ENCODE data around the gene SDC4. TPM values are rescaled to one million over a fixed set of nuclear protein-coding genes. Genes with fewer than 3 reads are reported as not detected.

Gene SDC4
- total RNA-seq, 5 donors from 2014 or later (not counting 1 experiment from before 2014, with no cell fraction given): 0.68 to 4.4 (median 3.5) TPM

GRCh38 chr20:45306431-45306982 is 41.7 kb downstream of the SDC4 start, which contains the start of gene RBPJL:
RBPJL (plus strand) TSS chr20:45306840; CDS start chr20:45306923, 83 bp downstream.
- H3K4me1 Mint-ChIP-seq: peaks cover 5 to 11% (median 9%) of the 10 kb centered on the region in 3 donors
- Histone ChIP-seq H3K4me3 (ENCODE audit: control insufficient read depth in 1 of 2, extremely low read depth in 1 of 2, low read length in 1 of 2) (no peak within 1 kb of the TSS), H3K27me3 (replicated peaks in 1 of 2; ENCODE audit: control insufficient read depth in 2 of 2, extremely low read depth in 1 of 2, insufficient read depth in 2 of 2, low read length in 1 of 2) (peaks cover 2 to 68% of the 10 kb centered on the region in 2 experiments), H3K27ac (ENCODE audit: low read length) (no peak within 1 kb of the TSS), H3K9me3 (no peaks in the 10 kb centered on the region), H3K36me3 (ENCODE audit: control insufficient read depth in 2 of 2, extremely low read depth in 1 of 2, insufficient read depth in 1 of 2, low read length in 1 of 2) (no peaks in the 10 kb centered on the region), H3K4me1 (ENCODE audit: control insufficient read depth in 1 of 2, extremely low read depth in 1 of 2, insufficient read depth in 2 of 2, low read length in 2 of 2) (peaks cover 0 to 7% of the 10 kb centered on the region in 2 experiments)
- no peak within 1 kb of the TSS for H3K27ac Mint-ChIP-seq
- POLR2A ChIA-PET: no interaction called here
- no peaks in the 10 kb centered on the region for H3K36me3 Mint-ChIP-seq
- no peak within 1 kb of the TSS for H3K4me3 Mint-ChIP-seq
- peaks cover 46 to 73% of the 10 kb centered on the region in 2 donors for H3K27me3 Mint-ChIP-seq
- 21% methylated on average over 39 of the region's 41 CpGs for WGBS (ENCODE audit: insufficient coverage)
- CTCF ChIA-PET: no interaction called here
- no peaks in the 10 kb centered on the region for H3K9me3 Mint-ChIP-seq
- ATAC-seq (replicated peaks in 1 of 4): peak in 1 of 4 experiments; percentile 52
- peak in 22 of 35 experiments; percentile 8 to 60 (median 24) for DNase-seq

- Histone ChIP-seq H3K4me3 (ENCODE audit: control insufficient read depth in 1 of 2, extremely low read depth in 1 of 2, low read length in 1 of 2) (no peak overlapping the region), H3K27ac (ENCODE audit: low read length) (no peak overlapping the region), H3K27me3 (replicated peaks in 1 of 2; ENCODE audit: control insufficient read depth in 2 of 2, extremely low read depth in 1 of 2, insufficient read depth in 2 of 2, low read length in 1 of 2) (peaks cover 2 to 63% of the 10 kb centered on the region in 2 experiments), H3K4me1 (ENCODE audit: control insufficient read depth in 1 of 2, extremely low read depth in 1 of 2, insufficient read depth in 2 of 2, low read length in 2 of 2) (peaks cover 0 to 4% of the 10 kb centered on the region in 2 experiments), H3K9me3 (no peaks in the 10 kb centered on the region), H3K36me3 (ENCODE audit: control insufficient read depth in 2 of 2, extremely low read depth in 1 of 2, insufficient read depth in 1 of 2, low read length in 1 of 2) (no peaks in the 10 kb centered on the region)
- Mint-ChIP-seq H3K4me1 (peaks cover 0 to 6% (median 0%) of the 10 kb centered on the region in 3 donors), H3K36me3 (no peaks in the 10 kb centered on the region), H3K9me3 (no peaks in the 10 kb centered on the region), H3K27me3 (peaks cover 35 to 62% of the 10 kb centered on the region in 2 donors), H3K27ac (no peak overlapping the region), H3K4me3 (no peak overlapping the region)
- DNase-seq (no peak), ATAC-seq (replicated peaks in 1 of 4) (no peak)
- ChIA-PET POLR2A (interaction anchor here in 1 of 2 donors (0.6 kb wide), 1 partner anchor 176 kb away, joined by 3 read pairs; no protein-coding TSS in a partner anchor), CTCF (interaction anchor here (0.6 to 0.7 kb wide), 4 partner anchors 12 to 209 kb away, joined by 3 to 5 read pairs (median 4); no protein-coding TSS in a partner anchor)
- no CpG with 5 or more reads among the region's 4 CpGs for WGBS (ENCODE audit: insufficient coverage)
These were observed 43.0 kb downstream of the SDC4 start for GRCh38 chr20:45305262-45305661.

GRCh38 chr20:45304464-45304999 is 43.7 kb downstream of the SDC4 start:
- CTCF ChIA-PET: interaction anchor here (0.6 to 1.0 kb wide), 2 partner anchors 10 to 18 kb away, joined by 4 read pairs; no protein-coding TSS in a partner anchor
- Histone ChIP-seq H3K4me3 (ENCODE audit: control insufficient read depth in 1 of 2, extremely low read depth in 1 of 2, low read length in 1 of 2) (no peak overlapping the region), H3K36me3 (ENCODE audit: control insufficient read depth in 2 of 2, extremely low read depth in 1 of 2, insufficient read depth in 1 of 2, low read length in 1 of 2) (no peaks in the 10 kb centered on the region), H3K27me3 (replicated peaks in 1 of 2; ENCODE audit: control insufficient read depth in 2 of 2, extremely low read depth in 1 of 2, insufficient read depth in 2 of 2, low read length in 1 of 2) (peaks cover 2 to 65% of the 10 kb centered on the region in 2 experiments), H3K9me3 (no peaks in the 10 kb centered on the region), H3K27ac (ENCODE audit: low read length) (no peak overlapping the region), H3K4me1 (ENCODE audit: control insufficient read depth in 1 of 2, extremely low read depth in 1 of 2, insufficient read depth in 2 of 2, low read length in 2 of 2) (peaks cover 0 to 4% of the 10 kb centered on the region in 2 experiments)
- 76% methylated on average over 43 of the region's 43 CpGs for WGBS (ENCODE audit: insufficient coverage)
- Mint-ChIP-seq H3K36me3 (no peaks in the 10 kb centered on the region), H3K27ac (no peak overlapping the region), H3K27me3 (peaks cover 30 to 58% of the 10 kb centered on the region in 2 donors), H3K4me3 (no peak overlapping the region), H3K4me1 (peaks cover 0 to 3% (median 0%) of the 10 kb centered on the region in 3 donors), H3K9me3 (no peaks in the 10 kb centered on the region)
- POLR2A ChIA-PET: no interaction called here
- DNase-seq (no peak), ATAC-seq (replicated peaks in 1 of 4) (no peak)

- DNase-seq (no peak), ATAC-seq (replicated peaks in 1 of 4) (no peak)
- H3K4me3 Mint-ChIP-seq: no peak overlapping the region
- Histone ChIP-seq H3K27me3 (replicated peaks in 1 of 2; ENCODE audit: control insufficient read depth in 2 of 2, extremely low read depth in 1 of 2, insufficient read depth in 2 of 2, low read length in 1 of 2) (peaks cover 2 to 59% of the 10 kb centered on the region in 2 experiments), H3K4me1 (ENCODE audit: control insufficient read depth in 1 of 2, extremely low read depth in 1 of 2, insufficient read depth in 2 of 2, low read length in 2 of 2) (peaks cover 0 to 4% of the 10 kb centered on the region in 2 experiments), H3K4me3 (ENCODE audit: control insufficient read depth in 1 of 2, extremely low read depth in 1 of 2, low read length in 1 of 2) (no peak overlapping the region), H3K9me3 (no peaks in the 10 kb centered on the region), H3K27ac (ENCODE audit: low read length) (no peak overlapping the region), H3K36me3 (ENCODE audit: control insufficient read depth in 2 of 2, extremely low read depth in 1 of 2, insufficient read depth in 1 of 2, low read length in 1 of 2) (no peaks in the 10 kb centered on the region)
- CTCF ChIA-PET: interaction anchor here (1.0 to 1.3 kb wide), 2 partner anchors 9 to 467 kb away, joined by 4 read pairs; no protein-coding TSS in a partner anchor
- no peaks in the 10 kb centered on the region for H3K36me3 Mint-ChIP-seq
- no peak overlapping the region for H3K27ac Mint-ChIP-seq
- H3K4me1 Mint-ChIP-seq: peaks cover 0 to 3% (median 0%) of the 10 kb centered on the region in 3 donors
- H3K27me3 Mint-ChIP-seq: peaks cover 35 to 57% of the 10 kb centered on the region in 2 donors
- POLR2A ChIA-PET: no interaction called here
- no peaks in the 10 kb centered on the region for H3K9me3 Mint-ChIP-seq
- WGBS (ENCODE audit: insufficient coverage): 53% methylated on average over 41 of the region's 47 CpGs
These were observed 44.4 kb downstream of the SDC4 start for GRCh38 chr20:45303586-45304463.

- ChIA-PET POLR2A (no interaction called here), CTCF (interaction anchor here (0.6 to 0.7 kb wide), 4 partner anchors 8 to 559 kb away, joined by 3 read pairs; no protein-coding TSS in a partner anchor)
- Histone ChIP-seq H3K36me3 (ENCODE audit: control insufficient read depth in 2 of 2, extremely low read depth in 1 of 2, insufficient read depth in 1 of 2, low read length in 1 of 2) (no peaks in the 10 kb centered on the region), H3K4me1 (ENCODE audit: control insufficient read depth in 1 of 2, extremely low read depth in 1 of 2, insufficient read depth in 2 of 2, low read length in 2 of 2) (peaks cover 0 to 4% of the 10 kb centered on the region in 2 experiments), H3K4me3 (ENCODE audit: control insufficient read depth in 1 of 2, extremely low read depth in 1 of 2, low read length in 1 of 2) (no peak overlapping the region), H3K27ac (ENCODE audit: low read length) (no peak overlapping the region), H3K9me3 (no peaks in the 10 kb centered on the region), H3K27me3 (replicated peaks in 1 of 2; ENCODE audit: control insufficient read depth in 2 of 2, extremely low read depth in 1 of 2, insufficient read depth in 2 of 2, low read length in 1 of 2) (peaks cover 2 to 52% of the 10 kb centered on the region in 2 experiments)
- Mint-ChIP-seq H3K27me3 (peaks cover 39 to 56% of the 10 kb centered on the region in 2 donors), H3K9me3 (no peaks in the 10 kb centered on the region), H3K4me1 (peaks cover 0 to 3% (median 0%) of the 10 kb centered on the region in 3 donors), H3K27ac (no peak overlapping the region), H3K36me3 (no peaks in the 10 kb centered on the region), H3K4me3 (no peak overlapping the region)
- WGBS (ENCODE audit: insufficient coverage): no CpG with 5 or more reads among the region's 5 CpGs
- no peak for ATAC-seq (replicated peaks in 1 of 4)
- no peak for DNase-seq
These were observed 46.4 kb downstream of the SDC4 start for GRCh38 chr20:45301824-45302271.

GRCh38 chr20:45300961-45301360 is 47.3 kb downstream of the SDC4 start:
- H3K9me3 ChIP-seq: no peaks in the 10 kb centered on the region
- ChIA-PET POLR2A (no interaction called here), CTCF (interaction anchor here (0.6 to 1.3 kb wide), 3 partner anchors 9 to 350 kb away, joined by 3 read pairs; no protein-coding TSS in a partner anchor)
- Mint-ChIP-seq H3K27ac (no peak overlapping the region), H3K4me1 (peaks cover 0 to 3% (median 0%) of the 10 kb centered on the region in 3 donors), H3K36me3 (no peaks in the 10 kb centered on the region), H3K4me3 (no peak overlapping the region), H3K27me3 (peaks cover 42 to 56% of the 10 kb centered on the region in 2 donors), H3K9me3 (no peaks in the 10 kb centered on the region)
- peaks cover 2 to 46% of the 10 kb centered on the region in 2 experiments for H3K27me3 ChIP-seq (replicated peaks in 1 of 2; ENCODE audit: control insufficient read depth in 2 of 2, extremely low read depth in 1 of 2, insufficient read depth in 2 of 2, low read length in 1 of 2)
- H3K36me3 ChIP-seq (ENCODE audit: control insufficient read depth in 2 of 2, extremely low read depth in 1 of 2, insufficient read depth in 1 of 2, low read length in 1 of 2): no peaks in the 10 kb centered on the region
- H3K4me3 ChIP-seq (ENCODE audit: control insufficient read depth in 1 of 2, extremely low read depth in 1 of 2, low read length in 1 of 2): no peak overlapping the region
- no peak overlapping the region for H3K27ac ChIP-seq (ENCODE audit: low read length)
- DNase-seq (peak in 10 of 35 experiments; percentile 13 to 33 (median 18)), ATAC-seq (replicated peaks in 1 of 4) (peak in 2 of 4 experiments; percentile 52 to 70)
- H3K4me1 ChIP-seq (ENCODE audit: control insufficient read depth in 1 of 2, extremely low read depth in 1 of 2, insufficient read depth in 2 of 2, low read length in 2 of 2): no peaks in the 10 kb centered on the region
- 0% methylated on average over 1 of the region's 4 CpGs for WGBS (ENCODE audit: insufficient coverage)

Measured in T-cell (primary cell).